CD14-positive monocyte (primary cell): ENCODE data around the gene MVB12B. TPM values are rescaled to one million over a fixed set of nuclear protein-coding genes. Genes with fewer than 3 reads are reported as not detected.

Experiments
- DNase-seq, 3 donors: peaks; one replicate each; pipeline ENCODE4 v3.0.0-alpha.2; 2011 to 2022
- H2AFZ ChIP-seq: 2 replicates; pipeline ENCODE4 v1.6.0; 2012; ENCODE audit warnings: mild to moderate bottlenecking, low read depth, low read length, inconsistent platforms; ENCODE audit not compliant: insufficient read depth, poor library complexity, severe bottlenecking
- H3K27ac ChIP-seq, 2 donors: 1 replicate in 1 of 2; 2 replicates in 1 of 2; pipeline ENCODE4 v1.5.1; 2012 to 2013; ENCODE audit warnings: low read length in 2 of 2, control low read depth in 1 of 2, inconsistent platforms in 1 of 2, low read depth in 1 of 2, mild to moderate bottlenecking in 1 of 2
- H3K27me3 ChIP-seq, 2 donors: one replicate each; pipeline versions ENCODE4 v1.6.0 to v1.6.1; 2011 to 2013; ENCODE audit warnings: low read length in 2 of 2; ENCODE audit not compliant: control insufficient read depth in 2 of 2, insufficient read depth in 2 of 2
- H3K36me3 ChIP-seq, 2 donors: replicated peaks in 1 of 2; 1 replicate in 1 of 2; 2 replicates in 1 of 2; pipeline versions ENCODE4 v1.5.1 to v1.6.1; 2012 to 2013; ENCODE audit warnings: low read length in 2 of 2, control low read depth in 1 of 2, inconsistent platforms in 1 of 2, mild to moderate bottlenecking in 1 of 2; ENCODE audit not compliant: insufficient read depth in 2 of 2, control insufficient read depth in 1 of 2
- H3K4me1 ChIP-seq, 2 donors: 1 replicate in 1 of 2; 2 replicates in 1 of 2; pipeline versions ENCODE4 v1.5.1 to v1.6.1; 2012 to 2013; ENCODE audit warnings: low read length in 2 of 2, control low read depth in 1 of 2, inconsistent platforms in 1 of 2, mild to moderate bottlenecking in 1 of 2, moderate library complexity in 1 of 2; ENCODE audit not compliant: insufficient read depth in 2 of 2, control insufficient read depth in 1 of 2
- H3K4me2 ChIP-seq: replicated peaks from 2 replicates; pipeline ENCODE3; 2012; ENCODE audit warnings: low read length, moderate library complexity, mild to moderate bottlenecking; ENCODE audit not compliant: poor library complexity, severe bottlenecking; ENCODE audit errors: extremely low read depth
- H3K4me3 ChIP-seq, 3 experiments: fragments of 200-600 bp in 1 of 3; sonication (generic) in 1 of 3; replicated peaks in 1 of 3; 1 replicate in 2 of 3; 2 replicates in 1 of 3; pipeline ENCODE4 v1.5.1; 2011 to 2013; ENCODE audit warnings: low read length in 3 of 3, mild to moderate bottlenecking in 3 of 3, control low read depth in 2 of 3, low read depth in 2 of 3, inconsistent platforms in 1 of 3, moderate library complexity in 1 of 3
- H3K79me2 ChIP-seq: 2 replicates; pipeline ENCODE4 v1.6.0; 2012; ENCODE audit warnings: mild to moderate bottlenecking, control low read depth, inconsistent platforms, low read length, moderate library complexity; ENCODE audit not compliant: insufficient read depth
- H3K9ac ChIP-seq: 2 replicates; pipeline ENCODE4 v1.6.0; 2017; ENCODE audit warnings: low read length, mild to moderate bottlenecking; ENCODE audit not compliant: insufficient read depth, poor library complexity, severe bottlenecking
- H3K9me3 ChIP-seq, 2 donors: replicated peaks in 1 of 2; 1 replicate in 1 of 2; 2 replicates in 1 of 2; pipeline versions ENCODE4 v1.5.1 to v1.6.1; 2012 to 2013; ENCODE audit warnings: low read length in 2 of 2, control low read depth in 1 of 2; ENCODE audit not compliant: control insufficient read depth in 1 of 2, insufficient read depth in 1 of 2
- H4K20me1 ChIP-seq: 2 replicates; pipeline ENCODE4 v1.6.0; 2012; ENCODE audit warnings: mild to moderate bottlenecking, low read length, control low read depth, moderate library complexity; ENCODE audit not compliant: insufficient read depth
- H3K27ac Mint-ChIP-seq, 7 donors: one replicate each; pipeline ENCODE4 v1.8.0; 2020; ENCODE audit warnings: mild to moderate bottlenecking in 7 of 7, mixed read lengths in 7 of 7, moderate library complexity in 6 of 7, inconsistent platforms in 2 of 7
- H3K27me3 Mint-ChIP-seq, 3 donors: one replicate each; pipeline ENCODE4 v1.8.0; 2021 to 2022; ENCODE audit warnings: low read depth in 3 of 3, mild to moderate bottlenecking in 3 of 3, mixed read lengths in 3 of 3, moderate library complexity in 3 of 3, inconsistent platforms in 1 of 3
- H3K36me3 Mint-ChIP-seq, 2 donors: one replicate each; pipeline ENCODE4 v1.8.0; 2020; ENCODE audit warnings: mixed read lengths in 2 of 2, inconsistent platforms in 1 of 2, mild to moderate bottlenecking in 1 of 2
- H3K4me1 Mint-ChIP-seq: one replicate; pipeline ENCODE4 v1.8.0; 2020; ENCODE audit warnings: mild to moderate bottlenecking, mixed read lengths
- H3K4me3 Mint-ChIP-seq, 2 donors: one replicate each; pipeline ENCODE4 v1.8.0; 2020; ENCODE audit warnings: mild to moderate bottlenecking in 2 of 2, mixed read lengths in 2 of 2, moderate library complexity in 1 of 2
- H3K9me3 Mint-ChIP-seq, 7 donors: one replicate each; pipeline ENCODE4 v1.8.0; 2020 to 2022; ENCODE audit warnings: mixed read lengths in 7 of 7, mild to moderate bottlenecking in 6 of 7, moderate library complexity in 6 of 7, inconsistent platforms in 2 of 7
- WGBS: methylation state at CpG from one replicate; pipeline ENCODE4 v1.1.5; 2013; ENCODE audit warnings: missing lambda C conversion rate; ENCODE audit not compliant: insufficient coverage; 5-methylcytosine and 5-hydroxymethylcytosine counted together
- intact Hi-C, 2 donors: fragments of 100-400 bp; cut with micrococcal nuclease; formaldehyde crosslinking; loops; one replicate each; pipeline versions ENCODE4 v1.15.0 to v1.15.1; 2023
- polyA plus RNA-seq, 3 donors: library from polyadenylated mRNA; depleted of rRNA in 1 of 3; unstranded in 2 of 3; stranded (reverse) in 1 of 3; fragments of 300-500 nt in 2 of 3; fragments of >200 nt in 1 of 3; fragmentation: Illumina TruSeq in 2 of 3; gene quantifications; 1 replicate in 2 of 3; 2 replicates in 1 of 3; pipeline ENCODE4 v1.2.3, GENCODE V29; 2012 to 2021
- TF ChIP-seq, protein P1 (sequence below): fragments of 200-600 bp; IDR thresholded peaks from one replicate; pipeline ENCODE4 v1.8.0; 2022; ENCODE audit warnings: antibody characterized with exemption, mild to moderate bottlenecking

Gene MVB12B
- polyA plus RNA-seq, 3 donors = 2.8 to 8.1 (median 3.5) TPM

DNA sequence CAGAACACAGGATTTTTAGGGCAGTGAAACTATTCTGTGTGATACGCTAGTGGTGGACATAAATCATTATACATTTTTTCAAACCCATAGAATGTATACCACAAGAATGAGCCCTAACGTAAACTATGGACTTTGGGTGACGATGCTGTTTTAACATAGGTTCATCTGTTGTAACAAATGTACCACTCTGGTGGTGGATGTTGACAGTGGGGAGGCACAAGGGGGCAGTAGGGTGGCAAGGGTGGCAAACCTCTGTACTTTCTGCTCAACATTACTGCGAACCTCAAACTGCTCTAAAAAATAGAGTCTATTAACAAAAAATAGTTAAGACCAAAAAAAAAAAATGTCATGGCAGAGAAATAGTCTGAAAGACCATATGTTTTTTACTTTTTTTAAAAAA is 9.1 kb upstream of the MVB12B start:
- no peak overlapping the region for H3K27ac Mint-ChIP-seq
- no peak overlapping the region for H3K9ac ChIP-seq
- H3K36me3 ChIP-seq = no peaks in the 10 kb centered on the region
- WGBS = no CpG with 5 or more reads among the region's 4 CpGs
- peaks cover 0 to 3% (median 0%) of the 10 kb centered on the region in 7 donors for H3K9me3 Mint-ChIP-seq
- no peaks in the 10 kb centered on the region for H3K79me2 ChIP-seq
- no peaks in the 10 kb centered on the region for H4K20me1 ChIP-seq
- H3K27me3 ChIP-seq = no peaks in the 10 kb centered on the region
- no peaks in the 10 kb centered on the region for H3K4me1 ChIP-seq
- no peak overlapping the region for H2AFZ ChIP-seq
- peaks cover 0 to 9% (median 0%) of the 10 kb centered on the region in 3 donors for H3K27me3 Mint-ChIP-seq
- peaks cover 6% of the 10 kb centered on the region for H3K4me1 Mint-ChIP-seq
- TF ChIP-seq, protein P1, sequence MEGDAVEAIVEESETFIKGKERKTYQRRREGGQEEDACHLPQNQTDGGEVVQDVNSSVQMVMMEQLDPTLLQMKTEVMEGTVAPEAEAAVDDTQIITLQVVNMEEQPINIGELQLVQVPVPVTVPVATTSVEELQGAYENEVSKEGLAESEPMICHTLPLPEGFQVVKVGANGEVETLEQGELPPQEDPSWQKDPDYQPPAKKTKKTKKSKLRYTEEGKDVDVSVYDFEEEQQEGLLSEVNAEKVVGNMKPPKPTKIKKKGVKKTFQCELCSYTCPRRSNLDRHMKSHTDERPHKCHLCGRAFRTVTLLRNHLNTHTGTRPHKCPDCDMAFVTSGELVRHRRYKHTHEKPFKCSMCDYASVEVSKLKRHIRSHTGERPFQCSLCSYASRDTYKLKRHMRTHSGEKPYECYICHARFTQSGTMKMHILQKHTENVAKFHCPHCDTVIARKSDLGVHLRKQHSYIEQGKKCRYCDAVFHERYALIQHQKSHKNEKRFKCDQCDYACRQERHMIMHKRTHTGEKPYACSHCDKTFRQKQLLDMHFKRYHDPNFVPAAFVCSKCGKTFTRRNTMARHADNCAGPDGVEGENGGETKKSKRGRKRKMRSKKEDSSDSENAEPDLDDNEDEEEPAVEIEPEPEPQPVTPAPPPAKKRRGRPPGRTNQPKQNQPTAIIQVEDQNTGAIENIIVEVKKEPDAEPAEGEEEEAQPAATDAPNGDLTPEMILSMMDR = peak; percentile 65
- H3K4me3 ChIP-seq = no peak overlapping the region
- DNase-seq = peak; percentile 30 to 36 (median 30)
- no peak overlapping the region for H3K27ac ChIP-seq
- no peaks in the 10 kb centered on the region for H3K9me3 ChIP-seq
- H3K4me3 Mint-ChIP-seq = no peak overlapping the region
- intact Hi-C loops = loop anchor here (5.0 kb wide), 4 partner anchors 80 to 175 kb away; no protein-coding TSS in a partner anchor
- no peak overlapping the region for H3K4me2 ChIP-seq
- no peaks in the 10 kb centered on the region for H3K36me3 Mint-ChIP-seq

- Histone ChIP-seq H3K27me3 (no peaks in the 10 kb centered on the region), H3K4me2 (no peak overlapping the region), H3K9me3 (peaks cover 3 to 4% of the 10 kb centered on the region in 2 donors), H3K9ac (no peak overlapping the region), H3K4me3 (no peak overlapping the region), H3K4me1 (no peaks in the 10 kb centered on the region), H3K36me3 (no peaks in the 10 kb centered on the region), H2AFZ (no peak overlapping the region), H3K27ac (no peak overlapping the region), H3K79me2 (no peaks in the 10 kb centered on the region), H4K20me1 (no peaks in the 10 kb centered on the region)
- H3K4me3 Mint-ChIP-seq = no peak overlapping the region
- no peaks in the 10 kb centered on the region for H3K36me3 Mint-ChIP-seq
- H3K9me3 Mint-ChIP-seq = peaks cover 3 to 10% (median 7%) of the 10 kb centered on the region in 7 donors
- H3K27ac Mint-ChIP-seq = no peak overlapping the region
- DNase-seq = no peak
- intact Hi-C loops = loop anchor here (5.0 kb wide), 4 partner anchors 78 to 173 kb away; no protein-coding TSS in a partner anchor
- TF ChIP-seq, protein P1 = no peak
- peaks cover 0 to 8% (median 1%) of the 10 kb centered on the region in 3 donors for H3K27me3 Mint-ChIP-seq
- peaks cover 6% of the 10 kb centered on the region for H3K4me1 Mint-ChIP-seq
- 100% methylated on average over 4 of the region's 6 CpGs for WGBS
Measured at GRCh38 chr9:126318858-126319257, 7.8 kb upstream of the MVB12B start.
